Chondrocyte (in vitro differentiated cells): ENCODE results near the gene TMEM235. TPM values are rescaled to one million over a fixed set of nuclear protein-coding genes. Genes with fewer than 3 reads are reported as not detected.

Experiments
- DNase-seq: peaks from one replicate; pipeline ENCODE4 v3.0.0; 2021; ENCODE audit warnings: mixed read lengths, low spot score
- H3K27ac Mint-ChIP-seq: one replicate; pipeline ENCODE4 v1.8.0; 2021; ENCODE audit warnings: mild to moderate bottlenecking, moderate library complexity, mixed read lengths; ENCODE audit not compliant: unreplicated experiment
- H3K27me3 Mint-ChIP-seq: 2 replicates; pipeline ENCODE4 v1.8.0; 2021; ENCODE audit warnings: low read depth, mixed read lengths
- H3K36me3 Mint-ChIP-seq: 2 replicates; pipeline ENCODE4 v1.8.0; 2021; ENCODE audit warnings: low read depth, mixed read lengths
- H3K4me1 Mint-ChIP-seq: 2 replicates; pipeline ENCODE4 v1.8.0; 2021; ENCODE audit warnings: low read depth, mild to moderate bottlenecking, mixed read lengths
- H3K4me3 Mint-ChIP-seq: one replicate; pipeline ENCODE4 v1.8.0; 2021; ENCODE audit warnings: mild to moderate bottlenecking, moderate library complexity, mixed read lengths; ENCODE audit not compliant: unreplicated experiment
- H3K9me3 Mint-ChIP-seq: 2 replicates; pipeline ENCODE4 v1.8.0; 2021; ENCODE audit warnings: low read depth, mixed read lengths
- total RNA-seq: library from RNA; stranded (reverse); gene quantifications from 3 replicates; pipeline ENCODE4 v1.2.1, GENCODE V29; 2021
- TF ChIP-seq, protein P1 (sequence below): fragments of 200-600 bp; sonication (generic); IDR thresholded peaks from 2 replicates; pipeline ENCODE4 v1.5.0; 2021; ENCODE audit warnings: antibody characterized with exemption, mild to moderate bottlenecking, moderate library complexity

The TMEM235 gene
- total RNA-seq, 1 donor from 2014 or later: not detected

DNA sequence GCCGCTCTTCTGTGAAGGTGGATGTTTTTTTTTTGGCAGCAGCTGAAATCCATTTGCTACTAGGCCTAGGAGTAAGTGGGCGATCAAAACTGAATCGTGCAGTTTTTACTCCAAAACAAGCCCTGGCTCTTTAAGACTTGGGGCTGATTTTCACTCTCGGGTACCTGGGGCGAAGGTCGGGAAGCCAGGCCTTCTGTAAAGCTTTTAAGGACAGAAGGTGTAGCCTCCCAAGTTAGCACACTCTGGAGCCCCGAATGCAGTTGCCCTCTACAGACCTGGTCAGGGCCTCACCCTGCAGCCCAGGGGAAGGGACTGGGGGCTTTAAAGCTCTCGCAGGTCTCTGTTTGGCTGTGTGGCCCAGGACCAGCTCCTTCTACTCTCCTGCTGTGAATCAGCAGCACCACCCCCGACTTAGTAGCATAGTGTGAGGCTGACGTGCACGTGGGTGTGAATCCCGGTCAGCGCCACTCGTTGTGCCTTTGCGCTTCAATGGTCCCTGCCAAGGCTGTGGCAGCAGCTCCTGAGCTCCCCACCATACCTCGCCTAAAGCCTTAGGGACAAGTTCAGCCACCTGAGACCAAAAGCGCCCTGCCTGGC is 49.9 kb downstream of the TMEM235 start:
- Mint-ChIP-seq H3K9me3 (no peaks in the 10 kb centered on the region), H3K4me1 (no peaks in the 10 kb centered on the region), H3K4me3 (no peak overlapping the region), H3K27ac (no peak overlapping the region), H3K36me3 (no peaks in the 10 kb centered on the region), H3K27me3 (peaks cover 4% of the 10 kb centered on the region)
- TF ChIP-seq, protein P1, sequence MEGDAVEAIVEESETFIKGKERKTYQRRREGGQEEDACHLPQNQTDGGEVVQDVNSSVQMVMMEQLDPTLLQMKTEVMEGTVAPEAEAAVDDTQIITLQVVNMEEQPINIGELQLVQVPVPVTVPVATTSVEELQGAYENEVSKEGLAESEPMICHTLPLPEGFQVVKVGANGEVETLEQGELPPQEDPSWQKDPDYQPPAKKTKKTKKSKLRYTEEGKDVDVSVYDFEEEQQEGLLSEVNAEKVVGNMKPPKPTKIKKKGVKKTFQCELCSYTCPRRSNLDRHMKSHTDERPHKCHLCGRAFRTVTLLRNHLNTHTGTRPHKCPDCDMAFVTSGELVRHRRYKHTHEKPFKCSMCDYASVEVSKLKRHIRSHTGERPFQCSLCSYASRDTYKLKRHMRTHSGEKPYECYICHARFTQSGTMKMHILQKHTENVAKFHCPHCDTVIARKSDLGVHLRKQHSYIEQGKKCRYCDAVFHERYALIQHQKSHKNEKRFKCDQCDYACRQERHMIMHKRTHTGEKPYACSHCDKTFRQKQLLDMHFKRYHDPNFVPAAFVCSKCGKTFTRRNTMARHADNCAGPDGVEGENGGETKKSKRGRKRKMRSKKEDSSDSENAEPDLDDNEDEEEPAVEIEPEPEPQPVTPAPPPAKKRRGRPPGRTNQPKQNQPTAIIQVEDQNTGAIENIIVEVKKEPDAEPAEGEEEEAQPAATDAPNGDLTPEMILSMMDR: no peak
- no peak for DNase-seq

DNA sequence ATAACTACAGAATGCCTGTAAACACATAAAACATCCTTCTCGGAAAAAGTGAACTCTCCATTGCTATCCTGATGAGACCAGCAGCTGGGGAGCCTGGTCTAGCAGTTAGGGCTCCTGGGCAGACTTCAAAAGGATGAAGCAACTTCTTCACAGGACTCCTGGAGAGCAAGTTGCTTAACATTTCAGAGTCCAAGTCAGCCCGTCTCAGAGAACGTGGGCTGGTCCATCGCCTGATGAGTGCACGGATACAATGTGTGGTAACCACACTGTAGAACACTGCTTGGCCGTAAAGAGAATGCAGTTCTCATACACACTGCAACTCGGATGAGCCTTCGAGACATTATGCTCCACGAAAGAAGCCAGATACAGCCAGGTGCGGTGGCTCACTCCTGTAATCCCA is 52.7 kb downstream of the TMEM235 start:
- peaks cover 4% of the 10 kb centered on the region for H3K27me3 Mint-ChIP-seq
- H3K36me3 Mint-ChIP-seq: no peaks in the 10 kb centered on the region
- H3K27ac Mint-ChIP-seq: no peak overlapping the region
- DNase-seq: no peak
- TF ChIP-seq, protein P1: no peak
- no peaks in the 10 kb centered on the region for H3K9me3 Mint-ChIP-seq
- H3K4me1 Mint-ChIP-seq: no peaks in the 10 kb centered on the region
- H3K4me3 Mint-ChIP-seq: no peak overlapping the region

DNA sequence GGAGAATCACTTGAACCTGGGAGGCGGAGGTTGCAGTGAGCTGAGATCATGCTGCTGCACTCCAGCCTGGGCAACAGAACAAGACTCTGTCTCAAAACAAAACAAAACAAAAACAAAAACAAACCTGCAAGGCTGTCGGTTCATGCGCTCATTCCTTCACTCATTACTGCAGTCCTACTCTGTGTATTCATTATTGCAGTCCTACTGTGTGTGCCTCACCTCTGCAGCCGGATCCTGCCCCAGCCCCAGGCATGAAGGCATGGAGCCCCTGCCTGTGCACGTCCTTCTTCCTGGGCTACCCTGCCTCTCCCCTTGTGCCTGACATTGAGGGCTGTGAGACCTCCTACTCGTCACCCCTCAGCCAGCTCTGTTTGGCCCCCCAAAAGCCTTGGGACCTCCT is 57.6 kb downstream of the TMEM235 start:
- no peaks in the 10 kb centered on the region for H3K9me3 Mint-ChIP-seq
- no peak overlapping the region for H3K27ac Mint-ChIP-seq
- H3K27me3 Mint-ChIP-seq: peaks cover 2% of the 10 kb centered on the region
- no peak for DNase-seq
- no peak overlapping the region for H3K4me3 Mint-ChIP-seq
- no peaks in the 10 kb centered on the region for H3K4me1 Mint-ChIP-seq
- H3K36me3 Mint-ChIP-seq: no peaks in the 10 kb centered on the region
- TF ChIP-seq, protein P1: no peak

DNA sequence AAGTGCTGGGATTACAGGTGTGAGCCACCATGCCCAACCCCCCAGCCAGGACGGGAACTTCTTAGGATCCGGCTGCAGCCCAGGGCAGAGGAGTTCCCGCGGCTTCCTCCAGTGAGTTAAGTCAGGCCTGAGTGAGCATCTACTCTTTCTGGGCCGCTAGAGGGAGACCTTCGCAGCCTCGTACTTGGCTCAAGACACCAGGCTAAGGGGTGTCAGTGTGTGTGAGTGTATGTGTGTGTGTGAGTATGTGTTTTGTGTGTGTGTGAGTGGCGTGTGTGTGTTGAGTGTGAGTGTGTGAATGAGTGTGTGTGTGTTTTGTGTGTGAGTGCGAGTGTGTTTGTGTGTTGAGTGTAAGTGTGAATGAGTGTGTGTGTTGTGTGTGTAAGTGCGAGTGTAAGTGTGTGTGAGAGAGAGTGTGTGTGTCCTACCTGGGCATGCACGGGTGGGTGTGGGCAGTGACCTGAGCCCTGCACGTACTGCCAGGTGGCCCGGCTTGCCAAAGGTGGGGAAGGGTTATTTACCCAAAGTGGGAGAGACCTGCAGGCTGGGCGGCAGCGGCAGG is 58.5 kb downstream of the TMEM235 start:
- peaks cover 2% of the 10 kb centered on the region for H3K27me3 Mint-ChIP-seq
- TF ChIP-seq, protein P1: peak; percentile 85
- no peaks in the 10 kb centered on the region for H3K4me1 Mint-ChIP-seq
- H3K9me3 Mint-ChIP-seq: no peaks in the 10 kb centered on the region
- H3K36me3 Mint-ChIP-seq: no peaks in the 10 kb centered on the region
- no peak for DNase-seq
- no peak overlapping the region for H3K27ac Mint-ChIP-seq
- no peak overlapping the region for H3K4me3 Mint-ChIP-seq

Other genes starting within 250 kb of the TMEM235 start
- gene TMC6, start 102.9 kb upstream of the TMEM235 start, total RNA-seq: 12.4 to 19.6 TPM (median 17.5 TPM) in 3 replicates
- gene TMC8, start 100.9 kb upstream of the TMEM235 start, total RNA-seq: 0.40 to 0.97 TPM in 2 of 3 replicates, not detected in the other
- not detected in 3 replicates for gene C17orf99, start 85.2 kb upstream of the TMEM235 start, total RNA-seq
- 35.1 to 57.6 TPM (median 52.3 TPM) in 3 replicates for gene SYNGR2, start 63.0 kb upstream of the TMEM235 start, total RNA-seq
- 21.1 to 29.5 TPM (median 23.4 TPM) in 3 replicates for gene TK1, start 44.6 kb upstream of the TMEM235 start, total RNA-seq
- gene AFMID, start 44.3 kb upstream of the TMEM235 start, total RNA-seq: 25.5 to 31.7 TPM (median 28.3 TPM) in 3 replicates
- 10.2 to 11.6 TPM (median 10.9 TPM) in 3 replicates for gene BIRC5, start 17.4 kb upstream of the TMEM235 start, total RNA-seq
- 13.6 to 26.2 TPM (median 14.4 TPM) in 3 replicates for gene SOCS3, start 128.4 kb downstream of the TMEM235 start, total RNA-seq
- gene PGS1, start 147.0 kb downstream of the TMEM235 start, total RNA-seq: 22.1 to 30.4 TPM (median 22.7 TPM) in 3 replicates